Heart left ventricle (tissue), 16 donors: ENCODE data around the gene RNASE9. TPM values are rescaled to one million over a fixed set of nuclear protein-coding genes. Genes with fewer than 3 reads are reported as not detected.

Source experiments
- ATAC-seq, 4 donors: fragments of 200-7000 bp; cut with Tn5 transposase; one replicate each; pipeline ENCODE4 v1.9.1; 2020 to 2022; ENCODE audit warnings: moderate library complexity in 4 of 4, mild to moderate bottlenecking in 3 of 4, moderate number of reproducible peaks in 1 of 4
- DNase-seq, 5 donors: peaks; one replicate each; pipeline ENCODE4 v3.0.0-alpha.2; 2020
- H3K27ac ChIP-seq, 12 donors: fragments of 200-600 bp; sonication (generic) in 4 of 12; one replicate each; pipeline versions ENCODE4 v1.5.0 to v1.8.0; 2016 to 2022; ENCODE audit warnings: mild to moderate bottlenecking in 2 of 12
- H3K27me3 ChIP-seq, 9 donors: fragments of 200-600 bp; sonication (generic) in 2 of 9; one replicate each; pipeline versions ENCODE4 v1.5.1 to v1.8.0; 2016 to 2022; ENCODE audit warnings: mild to moderate bottlenecking in 3 of 9
- H3K36me3 ChIP-seq, 9 donors: fragments of 200-600 bp; sonication (generic) in 2 of 9; one replicate each; pipeline versions ENCODE4 v1.5.0 to v1.8.0; 2018 to 2022; ENCODE audit warnings: mild to moderate bottlenecking in 2 of 9
- H3K4me1 ChIP-seq, 12 donors: fragments of 200-600 bp; sonication (generic) in 4 of 12; one replicate each; pipeline versions ENCODE4 v1.5.0 to v1.8.0; 2016 to 2022; ENCODE audit warnings: mild to moderate bottlenecking in 3 of 12
- H3K4me3 ChIP-seq, 12 donors: fragments of 200-600 bp; sonication (generic) in 4 of 12; one replicate each; pipeline versions ENCODE4 v1.5.0 to v1.8.0; 2017 to 2022; ENCODE audit warnings: mild to moderate bottlenecking in 9 of 12, moderate library complexity in 4 of 12
- H3K9me3 ChIP-seq, 12 donors: fragments of 200-600 bp; sonication (generic) in 4 of 12; one replicate each; pipeline versions ENCODE4 v1.5.0 to v1.8.0; 2016 to 2022; ENCODE audit warnings: mild to moderate bottlenecking in 1 of 12
- CTCF ChIP-seq, 12 donors: fragments of 200-600 bp; sonication (generic) in 4 of 12; IDR thresholded peaks; one replicate each; pipeline versions ENCODE4 v1.5.0 to v1.8.0; 2018 to 2022; ENCODE audit warnings: antibody characterized with exemption in 12 of 12, mild to moderate bottlenecking in 5 of 12
- POLR2A ChIP-seq, 2 donors: fragments of 450-650 bp; IDR thresholded peaks; one replicate each; pipeline ENCODE4 v1.6.1; 2017; ENCODE audit warnings: antibody characterized with exemption in 2 of 2, mild to moderate bottlenecking in 2 of 2, moderate library complexity in 2 of 2
- WGBS, 4 donors: extraction: QIAGEN DNeasy Blood & Tissue Kit in 2 of 4; methylation state at CpG; one replicate each; pipeline versions ENCODE4 v1.1.5 to v1.1.7; 2013 to 2018; 5-methylcytosine and 5-hydroxymethylcytosine counted together
- intact Hi-C, 10 donors: fragments of 100-400 bp; cut with DNase I; formaldehyde crosslinking; loops; one replicate each; pipeline versions ENCODE4 v1.11.1 to v1.14.2; 2022
- polyA plus RNA-seq, 2 donors: library from polyadenylated mRNA; stranded (reverse); fragments of 200-250 nt; gene quantifications; one replicate each; pipeline ENCODE4 v1.2.3, GENCODE V29; 2013
- total RNA-seq, 9 donors: library from RNA; depleted of rRNA in 2 of 9; stranded (reverse); fragments of >200 nt in 2 of 9; fragmentation: NEBNext Ultra II Directional in 3 of 9; extraction: Animal tissue kit (Norgen Biotek cat#: 25700) in 3 of 9; gene quantifications; one replicate each; pipeline versions ENCODE4 v1.1.0 to v1.2.4, GENCODE V29; 2016 to 2023
- donor health status: ischemic (EF 13 %, LVEDD 7.1; RV severe dilation, severe dysfunction).
- donor health status: healthy with polysubstance abuse.
- donor health status: DM: no; HTN: yes; CAD: no.
- donor health status: DM: no; HTN: no; CAD: no.
- donor health status: ischemic (EF 25% LVEDD 6.9; RV normal size, moderate dysfunction).
- donor health status: ischemic (EF 25% LVEDD 5.7; RV mildly dilated, moderate dysfunction).
- donor health status: healthy.
- donor health status: DM: yes; HTN: yes; CAD: no.
- donor health status: ischemic (EF 35%, LVEDD 5.7; RV mildly dilated, moderate dysfunction).
- donor health status: nonischemic (EF 11% LVEDD 7.7; RV severe dilation, severe dysfunction).
- donor health status: DM: yes; HTN: yes; CAD: no.
- donor health status: PGD.
- donor health status: ischemic (EF 29% LVEDD 5.4; RV normal size, mild dysfunction).
- donor health status: nonischemic (EF 23%, LVEDD 6.1; RV moderate dilation, normal function).

RNASE9 gene
- total and polyA plus RNA-seq, 11 donors: not detected

GRCh38 chr14:20559461-20559904 is 1.4 kb downstream of the RNASE9 start:
- Histone ChIP-seq H3K27me3 (no peaks in the 10 kb centered on the region), H3K36me3 (no peaks in the 10 kb centered on the region), H3K27ac (no peak overlapping the region), H3K9me3 (no peaks in the 10 kb centered on the region), H3K4me1 (peaks cover 0 to 7% (median 0%) of the 10 kb centered on the region in 12 donors), H3K4me3 (no peak overlapping the region)
- DNase-seq (no peak), ATAC-seq (no peak)
- intact Hi-C loops: no loop called here
- no peak for TF ChIP-seq CTCF (IDR thresholded peaks at IDR 0.05)
- no peak for TF ChIP-seq POLR2A (IDR thresholded peaks at IDR 0.05)
- 39 to 69% (median 57%) methylated on average over 2 of the region's 2 CpGs for WGBS, 4 donors

- TF ChIP-seq POLR2A (IDR thresholded peaks at IDR 0.05) (no peak), CTCF (IDR thresholded peaks at IDR 0.05) (no peak)
- WGBS, 4 donors: 43 to 56% (median 53%) methylated on average over 2 of the region's 2 CpGs
- ATAC-seq (no peak), DNase-seq (no peak)
- no peaks in the 10 kb centered on the region for H3K9me3 ChIP-seq
- intact Hi-C loops: no loop called here
- H3K4me3 ChIP-seq: no peak overlapping the region
- no peaks in the 10 kb centered on the region for H3K36me3 ChIP-seq
- H3K27ac ChIP-seq: no peak overlapping the region
- H3K4me1 ChIP-seq: peaks cover 0 to 7% (median 0%) of the 10 kb centered on the region in 12 donors
- H3K27me3 ChIP-seq: no peaks in the 10 kb centered on the region
These were observed 3.7 kb downstream of the RNASE9 start for GRCh38 chr14:20557212-20557542.

GRCh38 chr14:20556500-20557211 is 4.2 kb downstream of the RNASE9 start:
- no peak overlapping the region for H3K27ac ChIP-seq
- WGBS, 4 donors: 62 to 65% (median 65%) methylated on average over 11 of the region's 11 CpGs
- ATAC-seq (no peak), DNase-seq (no peak)
- H3K9me3 ChIP-seq: no peaks in the 10 kb centered on the region
- no peaks in the 10 kb centered on the region for H3K27me3 ChIP-seq
- no peak for TF ChIP-seq POLR2A (IDR thresholded peaks at IDR 0.05)
- no peak for TF ChIP-seq CTCF (IDR thresholded peaks at IDR 0.05)
- H3K4me3 ChIP-seq: no peak overlapping the region
- H3K36me3 ChIP-seq: no peaks in the 10 kb centered on the region
- peaks cover 0 to 7% (median 0%) of the 10 kb centered on the region in 12 donors for H3K4me1 ChIP-seq
- intact Hi-C loops: no loop called here

- no peak overlapping the region for H3K27ac ChIP-seq
- DNase-seq (no peak), ATAC-seq (no peak)
- H3K36me3 ChIP-seq: no peaks in the 10 kb centered on the region
- intact Hi-C loops: no loop called here
- H3K9me3 ChIP-seq: no peaks in the 10 kb centered on the region
- WGBS, 4 donors: 81 to 94% (median 88%) methylated on average over 3 of the region's 3 CpGs
- H3K4me1 ChIP-seq: peaks cover 0 to 7% (median 0%) of the 10 kb centered on the region in 12 donors
- no peak for TF ChIP-seq POLR2A (IDR thresholded peaks at IDR 0.05)
- TF ChIP-seq CTCF (IDR thresholded peaks at IDR 0.05): no peak
- no peak overlapping the region for H3K4me3 ChIP-seq
- H3K27me3 ChIP-seq: no peaks in the 10 kb centered on the region
These were observed 5.0 kb downstream of the RNASE9 start for GRCh38 chr14:20555845-20556244.
